ENCODE results near the gene INTS2.
"Not testable (repeated sequence)": the region's sequence is repeated elsewhere in the genome, so short reads cannot be mapped to it uniquely, and the experiment has no call there.

DNA sequence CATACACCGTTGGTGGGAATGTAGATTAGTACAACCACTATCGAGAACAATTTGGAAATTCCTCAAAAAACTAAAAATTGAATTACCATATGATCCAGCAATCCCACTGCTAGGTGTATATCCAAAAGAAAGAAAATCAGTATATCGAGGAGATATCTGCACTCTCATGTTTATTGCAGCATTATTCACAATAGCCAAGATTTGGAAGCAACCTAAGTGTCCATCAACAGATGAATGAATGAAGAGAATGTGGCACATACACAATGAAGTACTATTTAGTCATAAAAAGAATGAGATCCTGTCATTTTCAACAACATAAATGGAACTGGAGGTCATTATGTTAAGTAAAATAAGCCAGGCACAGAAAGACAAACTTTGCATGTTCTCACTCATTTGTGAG lies 108.5 kb downstream of the INTS2 start:
- TF ChIP-seq POLR2A, POLR2AphosphoS5, EP300 (IDR thresholded peaks at IDR 0.05): not testable (repeated sequence)
- TF ChIP-seq, protein P1, sequence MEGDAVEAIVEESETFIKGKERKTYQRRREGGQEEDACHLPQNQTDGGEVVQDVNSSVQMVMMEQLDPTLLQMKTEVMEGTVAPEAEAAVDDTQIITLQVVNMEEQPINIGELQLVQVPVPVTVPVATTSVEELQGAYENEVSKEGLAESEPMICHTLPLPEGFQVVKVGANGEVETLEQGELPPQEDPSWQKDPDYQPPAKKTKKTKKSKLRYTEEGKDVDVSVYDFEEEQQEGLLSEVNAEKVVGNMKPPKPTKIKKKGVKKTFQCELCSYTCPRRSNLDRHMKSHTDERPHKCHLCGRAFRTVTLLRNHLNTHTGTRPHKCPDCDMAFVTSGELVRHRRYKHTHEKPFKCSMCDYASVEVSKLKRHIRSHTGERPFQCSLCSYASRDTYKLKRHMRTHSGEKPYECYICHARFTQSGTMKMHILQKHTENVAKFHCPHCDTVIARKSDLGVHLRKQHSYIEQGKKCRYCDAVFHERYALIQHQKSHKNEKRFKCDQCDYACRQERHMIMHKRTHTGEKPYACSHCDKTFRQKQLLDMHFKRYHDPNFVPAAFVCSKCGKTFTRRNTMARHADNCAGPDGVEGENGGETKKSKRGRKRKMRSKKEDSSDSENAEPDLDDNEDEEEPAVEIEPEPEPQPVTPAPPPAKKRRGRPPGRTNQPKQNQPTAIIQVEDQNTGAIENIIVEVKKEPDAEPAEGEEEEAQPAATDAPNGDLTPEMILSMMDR (IDR thresholded peaks at IDR 0.05) = not testable (repeated sequence)

All from stomach (tissue), 4 donors.